ENCODE data around the gene PRSS57.

DNA sequence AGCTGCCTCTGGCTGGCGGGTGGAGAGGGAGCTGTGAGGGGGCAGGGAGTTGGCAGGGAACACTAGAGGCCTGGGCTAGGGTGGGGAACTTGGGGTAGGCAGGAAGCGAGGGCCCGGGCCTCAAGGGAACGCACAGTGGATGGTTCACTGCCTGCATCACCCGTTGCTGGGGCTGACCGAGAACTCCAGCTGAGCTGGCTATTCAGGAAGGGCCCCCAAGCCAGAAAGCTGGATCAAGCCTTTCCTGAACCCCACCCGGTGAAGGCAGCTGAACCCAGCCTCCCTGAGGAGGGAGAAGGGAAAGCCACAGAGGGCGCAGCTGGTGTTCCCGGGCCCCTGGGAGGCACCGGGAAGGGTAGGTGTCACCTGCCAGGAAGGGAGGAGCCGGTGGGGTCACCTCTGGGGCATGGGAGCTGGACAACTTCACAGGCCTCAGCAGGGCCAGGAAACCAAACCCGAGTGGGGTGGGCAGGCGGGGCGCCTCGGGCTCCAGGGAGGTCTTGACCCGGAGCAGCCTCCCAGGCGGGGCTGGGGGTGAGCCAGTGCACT lies 27.4 kb upstream of the PRSS57 start:
- no peak for TF ChIP-seq CTCF (conservative IDR thresholded peaks at IDR 0.05)
- TF ChIP-seq ZFX (IDR thresholded peaks at IDR 0.05): no peak

Measured in C4-2B (cell line).